GM18520 (cell line): ENCODE data around the gene CCR6.
A peak's percentile ranks its signal among the peaks of the same experiment; 100 is the strongest.

Experiments used
- ATAC-seq: cut with Tn5 transposase; IDR thresholded peaks from one replicate; pipeline ENCODE4 v1.9.1; 2021; ENCODE audit not compliant: unreplicated experiment

CCR6 gene

GRCh38 chr6:167118839-167119238 is 4.1 kb upstream of the CCR6 start:
- no peak for ATAC-seq

- no peak for ATAC-seq
Observed at GRCh38 chr6:167119670-167120582, 3.0 kb upstream of the CCR6 start.

- no peak for ATAC-seq
Observed at GRCh38 chr6:167120583-167120903, 2.4 kb upstream of the CCR6 start.

- no peak for ATAC-seq
Observed at GRCh38 chr6:167121335-167121841, 1.5 kb upstream of the CCR6 start.

DNA sequence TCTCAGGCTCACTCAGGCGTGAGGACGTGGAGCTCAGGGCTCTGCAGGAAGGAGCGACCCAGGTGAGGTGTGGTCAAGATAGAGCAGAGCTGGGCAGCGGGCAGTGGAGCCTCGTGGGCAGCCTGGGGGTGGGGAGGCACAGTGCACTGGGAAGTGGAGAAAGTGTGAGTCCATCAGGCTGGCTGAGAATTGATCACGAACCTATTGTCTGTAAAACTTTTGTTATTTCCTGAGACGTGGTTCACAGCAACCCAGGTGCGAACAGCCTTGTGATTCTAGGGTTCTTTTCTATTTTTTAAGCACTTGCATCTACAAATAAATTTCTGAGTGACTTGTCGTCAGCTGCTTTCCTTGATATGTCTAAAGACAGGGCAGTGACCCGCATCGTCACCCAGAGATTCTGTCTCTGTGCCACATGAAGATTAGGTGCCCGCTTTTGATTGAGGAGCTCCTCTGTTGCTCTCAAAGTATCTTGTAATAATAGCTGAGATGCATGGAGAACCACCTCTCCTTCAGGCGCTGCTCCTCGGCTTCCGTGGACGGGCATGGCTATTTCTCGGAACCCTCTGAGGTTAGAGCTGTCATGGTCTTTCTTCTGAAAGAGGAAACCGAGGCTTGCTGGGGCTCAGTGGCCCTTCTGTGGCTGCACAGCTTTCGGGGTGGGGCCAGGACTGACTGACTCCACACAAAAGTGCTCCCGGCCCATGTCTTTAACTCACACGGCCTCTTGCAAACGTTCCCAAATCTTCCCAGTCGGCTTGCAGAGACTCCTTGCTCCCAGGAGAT is 662 bp upstream of the CCR6 start:
- ATAC-seq = peak; percentile 31

- ATAC-seq = no peak
Observed at GRCh38 chr6:167124753-167125152, 1.9 kb downstream of the CCR6 start.

GRCh38 chr6:167125410-167125809 is 2.5 kb downstream of the CCR6 start:
- no peak for ATAC-seq

- ATAC-seq = no peak
Observed at GRCh38 chr6:167125855-167126349, 3.0 kb downstream of the CCR6 start.

GRCh38 chr6:167127785-167128531 is 5.1 kb downstream of the CCR6 start:
- no peak for ATAC-seq

DNA sequence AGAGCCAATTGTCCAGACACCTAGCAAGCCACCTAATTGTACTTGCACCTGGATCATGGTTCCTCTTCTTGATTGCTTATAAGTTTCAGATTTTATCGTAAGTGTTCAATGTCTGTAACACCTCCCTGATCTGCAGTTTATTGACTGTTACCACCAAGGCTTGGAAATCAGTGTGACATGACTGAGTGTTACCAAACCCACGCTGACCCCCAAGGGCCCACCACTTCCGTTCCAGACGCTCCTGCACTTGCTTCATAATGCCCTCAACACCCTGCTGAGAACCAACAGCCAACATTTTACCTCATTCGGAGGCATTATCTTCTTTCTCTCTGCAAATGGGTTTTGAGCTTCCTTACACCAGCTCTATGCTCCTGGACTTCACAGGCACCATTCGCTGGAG is 6.3 kb downstream of the CCR6 start:
- ATAC-seq = no peak

DNA sequence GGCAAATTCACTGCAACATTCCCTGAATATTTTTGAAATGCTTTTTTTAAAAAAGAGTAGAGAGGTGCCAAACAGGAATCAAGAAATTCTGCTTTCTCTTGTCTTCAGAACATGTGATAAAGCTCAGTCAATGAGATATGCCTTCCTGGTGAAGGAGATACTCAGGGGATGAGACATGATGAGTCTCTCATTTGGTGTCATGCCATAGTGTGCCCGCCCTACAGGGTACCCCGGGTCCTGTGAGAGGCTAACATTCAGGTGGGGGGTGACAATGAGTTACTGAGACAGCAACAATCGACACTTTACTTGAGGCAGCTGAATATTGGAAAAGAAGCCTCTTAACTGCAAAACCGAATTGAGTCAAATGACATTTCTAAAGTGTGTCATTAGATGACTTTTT is 6.7 kb downstream of the CCR6 start:
- ATAC-seq = no peak

DNA sequence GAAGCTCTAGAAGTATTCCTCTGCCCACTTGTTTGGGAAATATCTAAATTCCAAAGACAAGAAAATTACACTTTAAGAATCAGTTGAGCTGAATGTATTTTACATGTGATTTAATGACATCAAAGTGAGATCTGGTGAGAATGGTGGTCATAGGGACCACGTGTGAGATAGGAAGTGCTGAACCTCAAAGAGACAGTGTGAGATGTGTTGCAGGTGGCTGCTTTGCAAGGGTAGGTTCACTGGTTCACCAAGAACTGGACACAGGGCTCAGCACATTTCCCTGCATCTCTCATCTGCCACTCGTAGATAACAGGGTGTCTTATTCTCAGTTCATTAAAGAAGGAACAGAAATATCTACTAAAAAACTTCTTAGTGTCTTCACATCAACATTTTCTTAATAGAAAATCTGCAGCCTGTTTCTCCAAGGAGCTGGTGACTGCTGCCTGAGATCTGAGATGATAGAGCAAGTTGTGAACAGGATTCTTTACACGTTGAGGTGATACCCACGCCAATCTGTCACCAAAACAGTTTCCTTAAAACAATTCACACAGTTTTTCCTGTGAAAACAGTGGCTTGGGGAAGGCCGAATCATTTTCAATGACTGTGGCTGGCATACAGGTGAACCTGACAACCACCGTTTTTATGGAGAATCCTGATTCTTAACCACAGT is 7.2 kb downstream of the CCR6 start:
- peak; percentile 72 for ATAC-seq

- ATAC-seq = no peak
Observed at GRCh38 chr6:167130712-167131684, 8.1 kb downstream of the CCR6 start.

DNA sequence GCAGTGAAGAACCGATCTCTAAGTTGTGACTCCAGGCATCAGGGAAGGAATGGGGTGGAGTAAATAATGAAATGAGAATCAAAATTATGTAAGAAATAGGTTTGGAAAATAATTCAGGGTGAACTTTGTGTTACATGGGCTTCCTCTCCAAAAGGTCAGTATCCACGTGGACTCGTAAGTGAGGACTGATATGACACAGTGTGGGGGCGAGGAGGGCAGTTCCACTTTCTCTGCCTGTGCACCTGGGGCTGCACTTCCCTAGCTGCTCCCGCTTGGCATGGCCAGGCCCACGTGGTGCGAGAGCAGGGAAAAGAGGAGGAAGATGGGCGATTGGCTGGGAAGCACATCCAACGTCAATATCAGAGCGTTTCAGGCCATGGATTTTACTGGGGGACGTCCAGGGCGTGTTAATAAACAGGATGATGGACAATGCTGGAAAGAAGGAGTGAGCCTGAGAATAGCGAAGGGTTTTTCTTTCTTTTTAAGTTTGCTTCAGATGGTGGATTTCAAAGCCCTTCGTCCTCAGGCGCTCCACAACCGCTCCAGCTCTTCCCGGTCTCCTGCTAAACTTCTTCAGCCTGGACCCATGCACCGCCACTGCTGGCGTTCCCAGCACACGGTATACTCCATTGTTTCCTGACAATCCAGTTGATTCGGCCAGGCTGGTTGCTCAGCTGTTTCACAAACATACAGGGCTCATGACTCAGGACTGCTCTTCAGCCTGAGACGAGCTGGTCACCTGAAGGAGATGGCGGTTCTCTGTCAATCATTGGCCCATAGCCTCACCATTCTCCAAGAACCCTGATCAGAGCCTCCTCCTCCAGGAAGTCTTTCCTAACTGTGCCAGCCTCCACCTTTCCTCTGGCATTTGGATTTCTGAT is 11.8 kb downstream of the CCR6 start:
- no peak for ATAC-seq

DNA sequence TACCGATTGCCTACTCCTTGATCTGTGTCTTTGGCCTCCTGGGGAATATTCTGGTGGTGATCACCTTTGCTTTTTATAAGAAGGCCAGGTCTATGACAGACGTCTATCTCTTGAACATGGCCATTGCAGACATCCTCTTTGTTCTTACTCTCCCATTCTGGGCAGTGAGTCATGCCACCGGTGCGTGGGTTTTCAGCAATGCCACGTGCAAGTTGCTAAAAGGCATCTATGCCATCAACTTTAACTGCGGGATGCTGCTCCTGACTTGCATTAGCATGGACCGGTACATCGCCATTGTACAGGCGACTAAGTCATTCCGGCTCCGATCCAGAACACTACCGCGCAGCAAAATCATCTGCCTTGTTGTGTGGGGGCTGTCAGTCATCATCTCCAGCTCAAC is 13.5 kb downstream of the CCR6 start:
- no peak for ATAC-seq

- ATAC-seq = no peak
Observed at GRCh38 chr6:167137081-167137480, 14.2 kb downstream of the CCR6 start.

DNA sequence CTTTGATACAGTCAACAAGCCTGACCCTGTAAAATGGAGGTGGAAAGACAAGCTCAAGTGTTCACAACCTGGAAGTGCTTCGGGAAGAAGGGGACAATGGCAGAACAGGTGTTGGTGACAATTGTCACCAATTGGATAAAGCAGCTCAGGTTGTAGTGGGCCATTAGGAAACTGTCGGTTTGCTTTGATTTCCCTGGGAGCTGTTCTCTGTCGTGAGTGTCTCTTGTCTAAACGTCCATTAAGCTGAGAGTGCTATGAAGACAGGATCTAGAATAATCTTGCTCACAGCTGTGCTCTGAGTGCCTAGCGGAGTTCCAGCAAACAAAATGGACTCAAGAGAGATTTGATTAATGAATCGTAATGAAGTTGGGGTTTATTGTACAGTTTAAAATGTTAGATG is 15.0 kb downstream of the CCR6 start:
- no peak for ATAC-seq

GRCh38 chr6:167139761-167140160 is 16.9 kb downstream of the CCR6 start:
- no peak for ATAC-seq
